GM18907 (cell line): ENCODE data around the gene SNAPIN.

Experiments used
- ATAC-seq: cut with Tn5 transposase; IDR thresholded peaks from one replicate; pipeline ENCODE4 v1.9.1; 2021; ENCODE audit warnings: mild to moderate bottlenecking, moderate library complexity; ENCODE audit not compliant: unreplicated experiment

Gene SNAPIN

DNA sequence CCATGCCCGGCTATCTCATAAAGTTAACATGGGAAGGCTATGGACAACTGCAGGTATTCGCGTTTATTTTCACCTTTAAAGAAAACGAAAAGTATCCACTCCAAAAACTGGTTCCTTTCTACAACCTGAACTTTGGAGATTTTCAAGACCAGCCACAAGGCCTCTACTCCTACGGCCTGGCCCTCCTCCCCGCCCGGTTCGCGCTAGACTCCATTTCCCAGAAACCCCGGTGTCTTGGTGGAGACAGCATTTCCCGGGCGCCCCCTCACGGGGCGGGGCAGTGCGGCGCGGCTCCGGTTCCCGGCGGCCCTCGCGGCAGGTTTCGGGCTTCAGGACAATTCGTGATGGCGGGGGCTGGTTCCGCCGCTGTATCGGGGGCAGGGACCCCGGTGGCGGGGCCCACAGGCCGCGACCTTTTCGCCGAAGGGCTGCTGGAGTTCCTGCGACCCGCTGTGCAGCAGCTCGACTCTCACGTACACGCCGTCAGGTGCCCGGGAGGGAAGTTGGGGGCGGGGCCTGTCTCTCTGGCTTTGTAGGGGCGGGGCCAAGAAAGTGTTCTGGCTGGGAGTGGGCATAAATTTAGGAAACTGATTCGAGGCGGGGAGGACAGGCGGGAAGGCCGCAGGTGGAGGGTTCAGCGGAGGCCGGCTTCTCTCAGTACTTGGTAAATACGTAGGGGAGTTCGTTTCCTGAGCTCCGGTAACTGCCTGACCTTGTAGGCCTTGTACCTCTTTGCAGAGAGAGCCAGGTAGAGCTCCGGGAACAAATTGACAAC, at the start of gene SNAPIN:
Gene SNAPIN (plus strand): TSS at position 304 of the 775 bp plus-strand sequence. CDS start 41 bp downstream, at position 345.
- ATAC-seq, result peak; percentile 89

DNA sequence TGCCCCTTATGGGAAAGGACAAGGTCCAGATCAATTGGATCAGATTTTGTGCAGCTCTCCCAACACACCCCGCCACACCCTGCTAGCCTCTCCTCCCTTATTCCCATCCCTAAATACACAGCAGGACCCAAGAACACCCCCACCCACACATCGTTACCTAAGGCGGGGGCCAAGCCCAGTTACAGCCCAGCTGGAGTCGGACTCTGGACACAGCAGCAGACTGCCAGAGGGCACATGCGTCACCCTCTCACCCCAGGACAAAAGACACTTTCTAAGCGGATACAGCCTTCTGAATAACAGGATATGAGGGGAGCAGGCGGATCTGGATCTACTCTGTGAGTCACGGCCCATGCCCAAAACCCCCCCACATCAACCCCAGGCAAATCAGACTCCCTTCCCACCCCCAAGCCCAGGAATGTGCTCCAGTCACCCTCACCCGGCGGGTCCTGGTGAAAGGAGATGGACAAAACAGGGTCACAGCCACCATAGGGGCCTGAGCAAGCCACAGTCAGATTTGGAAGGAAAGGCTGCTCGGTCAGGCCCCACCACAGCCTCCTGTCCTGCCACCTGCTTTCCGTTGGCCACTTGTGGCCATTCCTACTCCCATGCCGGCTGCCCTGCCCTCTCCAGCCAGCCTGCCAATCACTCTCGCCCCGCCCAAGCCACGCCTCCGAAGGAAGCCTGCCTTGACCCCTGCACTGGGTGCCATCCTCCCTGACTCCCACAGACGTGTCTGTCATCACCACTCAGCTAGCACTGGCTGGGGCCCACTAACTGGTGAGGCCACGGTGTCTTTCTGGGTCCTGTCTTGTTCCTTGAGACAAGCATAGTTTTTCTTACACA, 49.5 kb upstream of the SNAPIN start:
- no peak for ATAC-seq

- no peak for ATAC-seq
These were observed 49.0 kb upstream of the SNAPIN start for GRCh38 chr1:153609585-153609907.

DNA sequence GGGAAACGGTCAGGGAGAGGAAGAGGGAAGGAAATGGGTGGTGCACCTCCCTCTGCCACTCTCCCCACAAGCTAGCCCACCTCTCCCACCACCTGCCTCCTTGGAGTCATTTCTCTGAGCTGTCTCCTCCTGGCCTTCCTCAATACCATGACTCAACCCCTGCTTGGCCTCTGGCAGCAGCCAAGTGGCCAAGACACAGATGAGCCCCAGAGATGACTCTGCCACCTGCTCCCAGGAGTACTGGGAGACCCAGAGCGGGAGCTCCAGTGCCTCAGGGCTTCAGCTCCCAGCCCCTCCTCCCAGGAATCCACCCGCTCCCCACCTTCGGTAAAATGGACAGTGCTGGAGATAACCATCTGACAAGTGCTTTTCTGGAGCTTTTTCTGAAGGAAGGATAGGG, 48.2 kb upstream of the SNAPIN start:
- no peak for ATAC-seq

DNA sequence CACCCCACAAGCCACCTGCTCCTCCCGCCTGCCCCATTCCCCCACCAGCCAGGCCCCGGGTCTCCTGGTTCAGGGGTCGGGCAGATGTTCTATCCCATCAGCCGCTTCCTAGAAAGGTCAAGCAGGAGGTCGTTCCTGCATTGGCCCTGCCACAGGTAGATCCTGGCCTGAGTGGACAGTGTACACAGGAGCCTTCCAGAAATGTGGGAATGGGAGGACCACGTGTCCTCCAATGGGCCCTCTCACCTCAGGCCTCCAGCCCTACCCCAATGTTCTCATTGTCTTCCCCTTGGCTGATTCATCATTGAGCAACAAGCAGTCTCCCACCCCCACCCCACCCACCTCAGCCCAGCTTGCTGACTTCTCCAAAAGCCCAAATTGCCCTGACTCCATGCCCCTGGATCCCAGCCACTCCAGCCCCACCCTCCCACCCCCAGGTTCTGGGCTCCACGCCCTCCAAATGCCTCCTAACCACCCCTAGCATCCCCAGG, 47.6 kb upstream of the SNAPIN start:
- no peak for ATAC-seq

DNA sequence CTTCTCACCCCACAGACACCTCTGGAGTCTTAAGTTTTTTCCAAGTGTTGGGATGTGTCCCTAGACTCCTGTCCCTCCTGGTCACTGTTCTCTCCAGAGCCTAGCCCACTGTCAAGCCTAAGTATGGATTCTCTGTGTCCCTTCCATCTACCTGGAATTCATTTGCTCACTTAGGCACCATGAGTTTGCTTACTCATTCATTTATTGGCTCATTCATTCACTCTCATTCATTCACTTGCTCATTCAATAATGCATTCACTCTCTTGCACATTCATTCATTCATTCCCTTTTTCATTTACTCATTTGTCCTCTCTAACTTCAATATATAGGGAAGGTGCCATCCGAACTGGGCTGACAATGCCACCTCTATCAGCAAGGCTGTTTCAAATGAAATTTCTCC, 47.1 kb upstream of the SNAPIN start:
- no peak for ATAC-seq

DNA sequence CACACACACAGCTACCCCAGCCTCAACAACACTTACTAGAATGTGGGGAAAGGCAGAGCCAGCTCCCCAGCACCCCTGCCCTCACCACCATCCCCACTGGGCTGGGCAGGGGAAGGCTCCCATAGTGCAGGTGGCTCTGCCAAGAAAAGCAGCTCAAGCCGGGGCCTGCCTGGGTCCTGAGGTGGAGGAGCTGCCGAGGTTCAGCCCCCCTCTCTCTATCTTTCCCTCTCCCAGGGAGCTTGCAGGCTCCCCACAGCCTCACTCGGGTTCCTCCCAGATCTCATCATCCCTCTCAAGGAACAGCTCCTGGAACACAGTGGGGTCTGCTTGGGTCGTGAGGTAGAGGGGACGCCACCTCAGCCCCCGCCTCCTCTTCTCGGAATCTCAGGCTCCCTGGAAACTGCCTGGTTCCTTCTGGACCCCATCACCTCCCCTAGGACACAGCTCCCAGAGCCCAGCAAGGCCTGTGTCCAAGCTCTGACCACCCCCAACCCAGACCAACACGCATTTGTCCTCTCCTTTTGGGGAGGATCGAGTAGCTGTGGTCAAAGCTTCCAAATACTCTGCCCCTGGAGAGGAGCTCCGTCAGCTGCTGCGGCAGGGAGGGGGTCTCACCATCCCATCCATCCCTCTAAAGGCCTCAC, 46.3 kb upstream of the SNAPIN start:
- no peak for ATAC-seq

DNA sequence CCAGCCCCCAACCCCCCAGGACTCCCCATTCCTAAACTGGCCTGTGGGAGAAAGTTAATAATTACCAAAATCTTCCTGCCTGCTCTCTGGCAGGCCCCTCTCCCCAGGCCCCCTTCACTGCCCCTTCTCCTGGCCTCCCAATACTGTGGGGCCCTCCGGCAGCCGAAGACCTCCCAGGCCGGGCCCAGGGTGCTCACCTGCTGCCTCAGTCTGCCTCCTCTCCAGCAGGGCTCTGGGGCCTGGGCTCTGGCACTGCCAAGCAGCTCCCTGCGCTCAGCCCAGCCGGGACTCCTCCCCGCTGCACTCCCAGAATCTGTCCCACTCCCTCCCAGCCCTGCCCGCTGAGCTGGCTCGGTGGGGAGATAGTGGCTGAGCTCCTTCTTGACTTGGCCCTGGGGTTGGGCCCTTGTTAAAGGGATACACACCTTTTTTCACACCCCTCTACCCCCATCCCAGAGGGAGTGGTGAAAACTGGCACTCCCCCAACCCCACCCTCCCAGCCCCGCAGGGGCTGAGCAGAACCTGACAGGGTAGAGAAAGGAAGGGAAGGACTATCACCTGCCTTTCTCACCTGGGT, 45.7 kb upstream of the SNAPIN start, which contains the start of gene S100A16:
Gene S100A16 (minus strand): TSS at position 383 of the 577 bp plus-strand sequence. CDS start 4,986 bp downstream, outside the sequence.
- ATAC-seq, result no peak

- no peak for ATAC-seq
These were observed 45.1 kb upstream of the SNAPIN start for GRCh38 chr1:153613406-153613805.

DNA sequence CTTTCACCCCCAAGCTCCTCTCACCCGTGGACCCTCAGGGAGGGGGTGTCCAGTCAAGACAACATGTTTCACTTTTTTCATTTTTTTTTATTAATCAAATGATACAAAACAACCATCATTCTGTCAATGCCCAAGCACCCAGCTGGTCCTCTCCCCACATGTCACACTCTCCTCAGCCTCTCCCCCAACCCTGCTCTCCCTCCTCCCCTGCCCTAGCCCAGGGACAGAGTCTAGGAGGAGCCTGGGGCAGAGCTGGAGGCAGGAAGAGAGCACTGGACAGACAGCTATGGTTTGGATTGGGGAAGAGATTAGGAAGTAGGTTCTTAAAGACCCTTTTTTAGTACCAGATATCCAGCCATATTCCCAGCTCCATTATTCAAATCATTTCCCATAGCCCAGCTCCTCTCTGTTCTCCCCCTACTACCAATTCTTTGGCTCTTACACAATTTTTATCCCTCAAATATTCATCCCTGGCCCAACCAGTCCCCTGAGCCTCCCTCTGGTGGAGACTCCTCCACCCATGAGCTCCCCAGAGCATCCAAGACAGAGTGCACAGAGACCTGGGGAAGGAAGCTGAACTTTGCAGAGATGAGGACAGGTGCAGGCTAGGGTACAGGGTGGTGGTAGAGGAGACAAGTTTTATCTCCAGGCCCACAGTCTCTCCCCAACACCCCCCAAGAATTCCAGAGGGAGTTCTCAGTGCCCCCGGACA, 44.2 kb upstream of the SNAPIN start:
- ATAC-seq, result no peak

GRCh38 chr1:153614906-153615305, 43.6 kb upstream of the SNAPIN start:
- no peak for ATAC-seq

DNA sequence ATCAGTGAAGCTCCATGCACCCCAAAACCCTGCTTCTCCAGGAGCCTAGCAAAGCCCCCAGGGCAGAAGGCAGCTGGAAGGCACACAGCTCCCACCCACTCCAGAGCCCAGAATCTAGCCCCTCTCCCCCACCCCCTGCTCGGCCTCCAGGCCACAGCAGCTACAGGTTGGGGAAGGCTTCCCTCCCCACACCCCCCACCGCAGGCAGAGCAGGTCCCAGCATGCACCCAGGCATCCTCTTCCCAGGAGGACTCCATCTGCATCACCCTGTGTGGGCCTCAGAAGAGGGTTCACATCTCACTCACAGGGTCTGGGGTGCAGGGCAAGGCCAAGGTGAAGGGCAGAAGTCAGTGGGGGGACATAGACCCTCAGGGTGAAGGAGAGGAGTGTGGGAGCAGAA, 43.1 kb upstream of the SNAPIN start:
- ATAC-seq, result no peak

DNA sequence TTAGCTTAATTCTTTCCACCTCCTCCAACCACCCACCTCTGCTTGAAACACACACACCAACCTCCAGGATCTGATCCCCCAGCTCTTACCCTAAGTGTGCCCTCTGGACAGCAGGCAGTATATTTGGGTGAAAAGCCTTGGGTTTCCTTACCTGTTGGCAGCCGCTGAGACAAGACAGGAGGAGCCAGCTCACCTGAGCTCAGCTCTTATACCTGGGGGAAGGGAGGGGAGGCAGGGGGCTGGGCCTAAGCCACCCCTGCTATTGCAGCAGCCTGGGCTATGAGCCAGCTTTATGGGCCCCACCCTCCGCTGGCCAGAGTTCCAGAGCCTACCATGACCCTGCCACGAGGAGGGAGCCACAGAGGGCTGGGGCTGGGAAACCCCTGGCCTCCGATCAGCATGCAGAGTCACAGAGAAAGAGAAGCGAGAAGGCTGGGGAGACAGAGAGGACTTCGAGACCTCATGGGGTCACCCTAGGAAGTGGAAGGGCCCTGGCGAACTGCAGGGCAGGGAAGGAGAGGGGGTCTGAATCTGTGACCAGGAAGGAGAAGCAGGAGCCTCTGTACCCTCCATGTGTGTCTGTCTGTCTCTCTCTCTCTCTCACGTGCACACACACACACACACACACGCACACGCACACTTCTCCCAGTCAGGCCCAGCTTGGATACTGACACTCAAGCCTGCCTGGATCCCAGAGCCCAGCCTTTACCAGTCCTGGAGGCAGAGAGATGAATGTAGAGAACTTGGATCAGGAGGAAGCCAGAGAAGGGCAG, 42.2 kb upstream of the SNAPIN start, which contains the start of gene S100A14:
Gene S100A14 (minus strand): TSS at position 182 of the 773 bp plus-strand sequence. CDS start 467 bp downstream, outside the sequence.
- no peak for ATAC-seq

- no peak for ATAC-seq
These were observed 41.6 kb upstream of the SNAPIN start for GRCh38 chr1:153616917-153617311.

DNA sequence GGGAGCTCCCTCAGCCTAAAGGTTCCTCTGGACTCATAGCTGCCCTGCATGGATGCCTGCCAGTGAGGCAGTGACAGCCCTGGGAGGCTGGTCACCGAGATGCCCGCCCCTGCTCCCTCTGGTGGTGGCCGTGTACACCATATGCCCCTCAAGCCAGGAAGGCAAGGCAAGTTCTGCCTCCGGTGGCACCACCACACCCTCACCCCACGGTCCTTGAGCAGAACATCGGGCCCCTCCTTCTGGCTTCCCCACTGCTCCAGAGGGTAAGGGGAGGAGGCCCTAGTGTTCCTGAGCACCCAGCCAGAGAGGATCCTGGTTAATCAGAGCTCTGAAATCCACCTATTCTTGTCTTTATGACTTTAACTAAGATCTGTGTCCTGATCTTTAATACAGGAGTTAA, 40.8 kb upstream of the SNAPIN start:
- ATAC-seq, result peak; percentile 85

DNA sequence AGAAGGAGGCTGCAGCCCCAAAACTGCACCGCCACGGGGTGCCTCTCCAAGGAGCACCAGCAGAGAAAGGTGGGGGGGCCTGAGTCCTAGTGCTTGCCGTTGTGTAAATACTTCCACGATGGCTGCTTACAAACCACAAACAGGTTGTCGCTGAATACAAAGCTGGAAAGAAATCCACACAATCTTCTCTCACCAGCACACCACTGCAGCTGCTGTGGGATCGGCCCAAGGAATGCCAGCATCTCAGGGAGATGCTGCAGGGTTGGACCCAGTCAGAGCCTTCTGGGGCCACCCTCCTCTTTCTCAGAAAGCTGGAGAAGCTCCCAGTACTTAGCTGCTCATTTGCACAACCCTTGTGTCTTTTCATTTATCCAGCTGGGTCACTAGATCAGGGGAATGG, 39.3 kb upstream of the SNAPIN start:
- ATAC-seq, result no peak

- ATAC-seq, result no peak
These were observed 35.4 kb upstream of the SNAPIN start for GRCh38 chr1:153623101-153623500.

DNA sequence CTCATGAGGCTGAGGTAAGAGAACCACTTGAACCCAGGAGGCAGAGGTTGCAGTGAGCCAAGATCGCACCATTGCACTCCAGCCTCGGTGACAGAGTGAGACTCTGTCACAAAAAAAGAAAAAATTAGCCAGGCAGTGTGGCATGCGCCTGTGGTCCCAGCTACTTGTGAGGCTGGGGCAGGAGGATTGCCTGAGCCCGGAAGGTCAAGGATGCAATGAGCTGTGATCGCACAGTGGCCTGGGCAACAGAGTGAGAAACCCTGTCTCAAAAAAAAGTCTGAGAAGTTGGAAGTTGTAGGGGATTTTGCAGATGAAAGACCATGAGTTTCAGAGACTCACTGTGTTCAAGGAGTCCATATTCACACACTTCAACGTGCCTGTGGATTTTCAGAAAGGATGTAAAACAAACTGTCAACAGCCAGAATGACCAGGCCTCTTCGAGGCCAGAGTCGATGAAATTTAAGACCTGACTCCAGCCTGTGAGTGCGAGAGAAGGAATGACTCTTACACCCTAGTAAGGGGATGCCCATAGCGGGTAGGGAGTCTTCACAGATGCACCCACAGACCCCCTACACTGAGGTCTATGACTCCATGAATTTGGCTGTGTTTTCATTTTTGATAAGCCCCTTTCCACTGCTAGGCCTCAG, 33.4 kb upstream of the SNAPIN start:
- no peak for ATAC-seq

GRCh38 chr1:153626477-153626903, 32.0 kb upstream of the SNAPIN start:
- ATAC-seq, result no peak
